CD4-positive, alpha-beta T cell treated with Interleukin-6 for 4 hours (primary cell): ENCODE measurements around the gene PRICKLE2.

Source experiments
- DNase-seq: peaks from one replicate; pipeline ENCODE4 v3.0.0-alpha.2; 2020; ENCODE audit warnings: mixed read lengths

The PRICKLE2 gene

GRCh38 chr3:64247991-64248646 lies 22.9 kb upstream of the PRICKLE2 start:
- DNase-seq, result no peak

- DNase-seq, result no peak
Observed at GRCh38 chr3:64244011-64244942, 19.0 kb upstream of the PRICKLE2 start.

GRCh38 chr3:64242435-64242834 lies 17.2 kb upstream of the PRICKLE2 start:
- DNase-seq, result no peak

- no peak for DNase-seq
Observed at GRCh38 chr3:64240959-64241358, 15.7 kb upstream of the PRICKLE2 start.

GRCh38 chr3:64240396-64240795 lies 15.1 kb upstream of the PRICKLE2 start:
- DNase-seq, result no peak

- DNase-seq, result no peak
Observed at GRCh38 chr3:64239841-64240240, 14.6 kb upstream of the PRICKLE2 start.

- no peak for DNase-seq
Observed at GRCh38 chr3:64238971-64239667, 13.9 kb upstream of the PRICKLE2 start.

- no peak for DNase-seq
Observed at GRCh38 chr3:64237083-64237482, 11.8 kb upstream of the PRICKLE2 start.

GRCh38 chr3:64235605-64236004 lies 10.3 kb upstream of the PRICKLE2 start:
- DNase-seq, result no peak

- no peak for DNase-seq
Observed at GRCh38 chr3:64234571-64234970, 9.3 kb upstream of the PRICKLE2 start.

- no peak for DNase-seq
Observed at GRCh38 chr3:64232821-64233220, 7.6 kb upstream of the PRICKLE2 start.

GRCh38 chr3:64229903-64230302 lies 4.6 kb upstream of the PRICKLE2 start:
- no peak for DNase-seq

- no peak for DNase-seq
Observed at GRCh38 chr3:64228110-64228509, 2.8 kb upstream of the PRICKLE2 start.

GRCh38 chr3:64226730-64227129 lies 1.5 kb upstream of the PRICKLE2 start:
- DNase-seq, result no peak

GRCh38 chr3:64225695-64226499 lies 631 bp upstream of the PRICKLE2 start:
- no peak for DNase-seq

- no peak for DNase-seq
Observed at GRCh38 chr3:64223791-64224745, 1.2 kb downstream of the PRICKLE2 start.

GRCh38 chr3:64222501-64223111 lies 2.7 kb downstream of the PRICKLE2 start:
- DNase-seq, result no peak

GRCh38 chr3:64221571-64222257 lies 3.6 kb downstream of the PRICKLE2 start:
- DNase-seq, result no peak

GRCh38 chr3:64220161-64220914 lies 4.9 kb downstream of the PRICKLE2 start:
- DNase-seq, result no peak

GRCh38 chr3:64218746-64219145 lies 6.5 kb downstream of the PRICKLE2 start:
- DNase-seq, result no peak
